SK-N-SH (cell line): ENCODE results near the gene CPVL. TPM values are rescaled to one million over a fixed set of nuclear protein-coding genes. Genes with fewer than 3 reads are reported as not detected.

Experiments used
- CTCF ChIA-PET: fragments of 300-600, 350-600 bp; formaldehyde crosslinking; extraction: SDS; loops from one replicate; lab custom pipeline; 2021; lab: Yijun Ruan, JAX
- POLR2A ChIA-PET: fragments of 350-600 bp; sonication (Branson Sonifier 250); formaldehyde crosslinking; extraction: SDS; loops from one replicate; lab custom pipeline; 2020; ENCODE audit warnings: antibody characterized with exemption, inconsistent platforms; lab: Yijun Ruan, JAX
- DNase-seq: peaks from one replicate; pipeline ENCODE4 v3.0.0; 2012
- H2AFZ ChIP-seq: fragments of 200-600 bp; sonication (generic); 2 replicates; pipeline ENCODE4 v1.8.1; 2016; ENCODE audit warnings: antibody characterized with exemption, mild to moderate bottlenecking, low read depth
- H3F3A ChIP-seq: fragments of 200-600 bp; sonication (generic); replicated peaks from 2 replicates; pipeline ENCODE3; 2016; ENCODE audit warnings: antibody characterized with exemption, mild to moderate bottlenecking; ENCODE audit not compliant: insufficient read depth
- H3K27ac ChIP-seq, 2 experiments: fragments of 200-500 bp in 1 of 2; fragments of 200-600 bp in 1 of 2; sonication (Bioruptor generic) in 1 of 2; sonication (generic), shearing (Covaris generic) in 1 of 2; 2 replicates each; pipeline versions ENCODE4 v1.5.1 to v1.6.1; 2014 to 2016; ENCODE audit warnings: low read depth in 2 of 2, inconsistent platforms in 1 of 2, low read length in 1 of 2, mild to moderate bottlenecking in 1 of 2, mixed read lengths in 1 of 2
- H3K27me3 ChIP-seq: fragments of 200-600 bp; sonication (generic), shearing (Covaris generic); 2 replicates; pipeline ENCODE4 v1.6.1; 2016; ENCODE audit warnings: mixed run types; ENCODE audit not compliant: insufficient read depth
- H3K36me3 ChIP-seq, 2 experiments: fragments of 200-500 bp in 1 of 2; fragments of 200-600 bp in 1 of 2; sonication (Bioruptor generic) in 1 of 2; sonication (generic) in 1 of 2; replicated peaks in 1 of 2; 2 replicates each; pipeline versions ENCODE3 to v1.5.1; 2014 to 2016; ENCODE audit warnings: low read length in 1 of 2, mild to moderate bottlenecking in 1 of 2; ENCODE audit not compliant: insufficient read depth in 2 of 2, control insufficient read depth in 1 of 2
- H3K4me1 ChIP-seq, 2 experiments: fragments of 200-500 bp in 1 of 2; fragments of 200-600 bp in 1 of 2; sonication (Bioruptor generic) in 1 of 2; sonication (generic), shearing (Covaris generic) in 1 of 2; 2 replicates each; pipeline versions ENCODE4 v1.5.1 to v1.6.1; 2014 to 2016; ENCODE audit warnings: low read depth in 1 of 2, low read length in 1 of 2, mixed run types in 1 of 2; ENCODE audit not compliant: insufficient read depth in 2 of 2, control insufficient read depth in 1 of 2
- H3K4me2 ChIP-seq: fragments of 200-600 bp; sonication (generic), shearing (Covaris generic); 2 replicates; pipeline ENCODE4 v1.6.1; 2017; ENCODE audit warnings: mixed run types
- H3K4me3 ChIP-seq, 2 experiments: fragments of 200-500 bp in 1 of 2; fragments of 200-600 bp in 1 of 2; sonication (Bioruptor generic) in 1 of 2; sonication (generic), shearing (Covaris generic) in 1 of 2; 2 replicates each; pipeline versions ENCODE4 v1.5.1 to v1.8.1; 2014 to 2016; ENCODE audit warnings: low read depth in 2 of 2, inconsistent platforms in 1 of 2, low read length in 1 of 2, mild to moderate bottlenecking in 1 of 2, mixed read lengths in 1 of 2, moderate library complexity in 1 of 2
- H3K79me2 ChIP-seq: fragments of 200-600 bp; sonication (generic); 2 replicates; pipeline ENCODE4 v1.8.1; 2017; ENCODE audit warnings: mild to moderate bottlenecking; ENCODE audit not compliant: insufficient read depth
- H3K9ac ChIP-seq: fragments of 200-600 bp; sonication (generic); 2 replicates; pipeline ENCODE4 v1.6.1; 2017; ENCODE audit warnings: mixed run types
- H3K9me2 ChIP-seq: fragments of 200-600 bp; sonication (generic); 2 replicates; pipeline ENCODE4 v1.6.1; 2017; ENCODE audit warnings: mixed run types
- H3K9me3 ChIP-seq: fragments of 200-600 bp; sonication (generic); 2 replicates; pipeline ENCODE4 v1.6.1; 2017; ENCODE audit warnings: mixed run types, mild to moderate bottlenecking, moderate library complexity
- H4K20me1 ChIP-seq: fragments of 200-600 bp; sonication (generic); 2 replicates; pipeline ENCODE4 v1.6.1; 2017; ENCODE audit warnings: mild to moderate bottlenecking, mixed run types; ENCODE audit not compliant: insufficient read depth
- ELF1 ChIP-seq: IDR thresholded peaks from 2 replicates; pipeline ENCODE4 v1.4.0; 2012
- EP300 ChIP-seq, 2 experiments: IDR thresholded peaks; 2 replicates each; pipeline versions ENCODE4 v1.4.0 to v1.6.1; 2012; ENCODE audit warnings: borderline replicate concordance in 1 of 2, low read depth in 1 of 2, low read length in 1 of 2
- EZH2phosphoT487 ChIP-seq: fragments of 200-600 bp; sonication (generic); IDR thresholded peaks from 2 replicates; pipeline ENCODE4 v1.6.1; 2017; ENCODE audit warnings: low read depth, mixed run types, mild to moderate bottlenecking, antibody characterized with exemption, moderate library complexity, borderline replicate concordance
- FOSL2 ChIP-seq: IDR thresholded peaks from 2 replicates; pipeline ENCODE4 v1.4.0; 2012; ENCODE audit warnings: low read depth, mild to moderate bottlenecking, moderate library complexity, borderline replicate concordance
- GABPA ChIP-seq: IDR thresholded peaks from 2 replicates; pipeline ENCODE4 v1.4.0; 2012; ENCODE audit warnings: low read depth, mild to moderate bottlenecking
- GATA2 ChIP-seq: sonication (generic); formaldehyde crosslinking; IDR thresholded peaks from 2 replicates; pipeline ENCODE4 v1.5.0; 2020; ENCODE audit warnings: mild to moderate bottlenecking, missing genetic modification reagents
- JUND ChIP-seq: IDR thresholded peaks from 2 replicates; pipeline ENCODE4 v1.4.0; 2012
- NFIC ChIP-seq: IDR thresholded peaks from 2 replicates; pipeline ENCODE4 v1.4.0; 2012; ENCODE audit warnings: borderline replicate concordance
- POLR2AphosphoS5 ChIP-seq: IDR thresholded peaks from 2 replicates; pipeline ENCODE4 v1.6.1; 2012; ENCODE audit warnings: low read depth, low read length
- SMC3 ChIP-seq: IDR thresholded peaks from 2 replicates; pipeline ENCODE4 v1.6.1; 2012; ENCODE audit warnings: low read depth, low read length, improper control_type of control experiment
- TAF1 ChIP-seq: IDR thresholded peaks from 2 replicates; pipeline ENCODE4 v1.6.1; 2012; ENCODE audit warnings: low read depth, mild to moderate bottlenecking, low read length, moderate library complexity, borderline replicate concordance
- TCF12 ChIP-seq: IDR thresholded peaks from 2 replicates; pipeline ENCODE4 v1.4.0; 2012
- TEAD4 ChIP-seq: IDR thresholded peaks from 2 replicates; pipeline ENCODE4 v1.4.0; 2012; ENCODE audit warnings: mild to moderate bottlenecking, borderline replicate concordance; ENCODE audit not compliant: insufficient read depth
- YY1 ChIP-seq: IDR thresholded peaks from 2 replicates; pipeline ENCODE4 v1.4.0; 2012; ENCODE audit warnings: low read depth, mild to moderate bottlenecking
- WGBS: methylation state at CpG from one replicate; pipeline ENCODE4 v1.1.6; 2017; ENCODE audit warnings: low lambda C conversion rate; 5-methylcytosine and 5-hydroxymethylcytosine counted together
- polyA plus RNA-seq, 3 experiments: library from polyadenylated mRNA; depleted of rRNA; stranded (reverse); fragments of >200 nt; gene quantifications; 2 replicates each; pipeline ENCODE4 v1.2.3, GENCODE V29; 2012
- TF ChIP-seq, protein P1 (sequence below): IDR thresholded peaks from 2 replicates; pipeline ENCODE4 v1.6.1; 2012; ENCODE audit warnings: mild to moderate bottlenecking, low read depth, low read length, moderate library complexity
- TF ChIP-seq, protein P2 (sequence below): IDR thresholded peaks from 2 replicates; pipeline ENCODE4 v1.4.0; 2012; ENCODE audit warnings: low read depth, borderline replicate concordance

Gene CPVL
- polyA plus RNA-seq, 1 of the 3 experiments (the other 2 are of a cell fraction), result not detected

- Histone ChIP-seq H3F3A (no peaks in the 10 kb centered on the region), H3K9me2 (no peaks in the 10 kb centered on the region), H3K4me2 (no peak overlapping the region), H3K9ac (no peak overlapping the region), H4K20me1 (no peaks in the 10 kb centered on the region), H3K27me3 (no peaks in the 10 kb centered on the region), H3K27ac (no peak overlapping the region), H3K79me2 (no peaks in the 10 kb centered on the region), H3K4me3 (no peak overlapping the region), H3K9me3 (no peaks in the 10 kb centered on the region; the same call in 1 of the 2 replicates), H3K4me1 (no peaks in the 10 kb centered on the region; a peak in 1 of 4 replicates), H3K36me3 (no peaks in the 10 kb centered on the region), H2AFZ (no peak overlapping the region)
- POLR2A ChIA-PET, result no interaction called here
- CTCF ChIA-PET, result interaction anchor here (0.6 to 4.6 kb wide), 3 partner anchors 9 to 21 kb away, joined by 3 to 31 read pairs (median 4); partner anchors contain the start of gene TRIL
- TF ChIP-seq EP300 (IDR thresholded peaks at IDR 0.05; ENCODE audit: borderline replicate concordance in 1 of 2, low read depth in 1 of 2, low read length in 1 of 2), result no peak
- TF ChIP-seq NFIC, result no peak
- TF ChIP-seq TAF1, result no peak
- TF ChIP-seq, protein P1, sequence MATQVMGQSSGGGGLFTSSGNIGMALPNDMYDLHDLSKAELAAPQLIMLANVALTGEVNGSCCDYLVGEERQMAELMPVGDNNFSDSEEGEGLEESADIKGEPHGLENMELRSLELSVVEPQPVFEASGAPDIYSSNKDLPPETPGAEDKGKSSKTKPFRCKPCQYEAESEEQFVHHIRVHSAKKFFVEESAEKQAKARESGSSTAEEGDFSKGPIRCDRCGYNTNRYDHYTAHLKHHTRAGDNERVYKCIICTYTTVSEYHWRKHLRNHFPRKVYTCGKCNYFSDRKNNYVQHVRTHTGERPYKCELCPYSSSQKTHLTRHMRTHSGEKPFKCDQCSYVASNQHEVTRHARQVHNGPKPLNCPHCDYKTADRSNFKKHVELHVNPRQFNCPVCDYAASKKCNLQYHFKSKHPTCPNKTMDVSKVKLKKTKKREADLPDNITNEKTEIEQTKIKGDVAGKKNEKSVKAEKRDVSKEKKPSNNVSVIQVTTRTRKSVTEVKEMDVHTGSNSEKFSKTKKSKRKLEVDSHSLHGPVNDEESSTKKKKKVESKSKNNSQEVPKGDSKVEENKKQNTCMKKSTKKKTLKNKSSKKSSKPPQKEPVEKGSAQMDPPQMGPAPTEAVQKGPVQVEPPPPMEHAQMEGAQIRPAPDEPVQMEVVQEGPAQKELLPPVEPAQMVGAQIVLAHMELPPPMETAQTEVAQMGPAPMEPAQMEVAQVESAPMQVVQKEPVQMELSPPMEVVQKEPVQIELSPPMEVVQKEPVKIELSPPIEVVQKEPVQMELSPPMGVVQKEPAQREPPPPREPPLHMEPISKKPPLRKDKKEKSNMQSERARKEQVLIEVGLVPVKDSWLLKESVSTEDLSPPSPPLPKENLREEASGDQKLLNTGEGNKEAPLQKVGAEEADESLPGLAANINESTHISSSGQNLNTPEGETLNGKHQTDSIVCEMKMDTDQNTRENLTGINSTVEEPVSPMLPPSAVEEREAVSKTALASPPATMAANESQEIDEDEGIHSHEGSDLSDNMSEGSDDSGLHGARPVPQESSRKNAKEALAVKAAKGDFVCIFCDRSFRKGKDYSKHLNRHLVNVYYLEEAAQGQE, result no peak
- TF ChIP-seq POLR2AphosphoS5, result no peak
- no peak for TF ChIP-seq JUND
- TF ChIP-seq FOSL2, result no peak
- TF ChIP-seq SMC3, result no peak
- TF ChIP-seq GATA2, result no peak
- TF ChIP-seq ELF1, result no peak
- no peak for TF ChIP-seq TCF12
- TF ChIP-seq GABPA, result no peak
- no peak for TF ChIP-seq EZH2phosphoT487
- TF ChIP-seq TEAD4, result no peak
- TF ChIP-seq, protein P2, sequence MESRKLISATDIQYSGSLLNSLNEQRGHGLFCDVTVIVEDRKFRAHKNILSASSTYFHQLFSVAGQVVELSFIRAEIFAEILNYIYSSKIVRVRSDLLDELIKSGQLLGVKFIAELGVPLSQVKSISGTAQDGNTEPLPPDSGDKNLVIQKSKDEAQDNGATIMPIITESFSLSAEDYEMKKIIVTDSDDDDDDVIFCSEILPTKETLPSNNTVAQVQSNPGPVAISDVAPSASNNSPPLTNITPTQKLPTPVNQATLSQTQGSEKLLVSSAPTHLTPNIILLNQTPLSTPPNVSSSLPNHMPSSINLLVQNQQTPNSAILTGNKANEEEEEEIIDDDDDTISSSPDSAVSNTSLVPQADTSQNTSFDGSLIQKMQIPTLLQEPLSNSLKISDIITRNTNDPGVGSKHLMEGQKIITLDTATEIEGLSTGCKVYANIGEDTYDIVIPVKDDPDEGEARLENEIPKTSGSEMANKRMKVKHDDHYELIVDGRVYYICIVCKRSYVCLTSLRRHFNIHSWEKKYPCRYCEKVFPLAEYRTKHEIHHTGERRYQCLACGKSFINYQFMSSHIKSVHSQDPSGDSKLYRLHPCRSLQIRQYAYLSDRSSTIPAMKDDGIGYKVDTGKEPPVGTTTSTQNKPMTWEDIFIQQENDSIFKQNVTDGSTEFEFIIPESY, result no peak
- TF ChIP-seq YY1, result no peak
- no peak for DNase-seq
- 66% methylated on average over 3 of the region's 3 CpGs for WGBS
Measured at GRCh38 chr7:28973591-28973990, 172.7 kb downstream of the CPVL start.
